Tibial nerve (tissue), 3 donors: Measurements from ENCODE around the gene FARSB.

Experiments used
- POLR2A ChIP-seq, 2 donors: fragments of 450-650 bp; IDR thresholded peaks; one replicate each; pipeline ENCODE4 v1.6.1; 2017; ENCODE audit warnings: antibody characterized with exemption in 2 of 2, mild to moderate bottlenecking in 2 of 2, moderate library complexity in 2 of 2
- TF ChIP-seq, protein P1 (sequence below), 5 experiments: fragments of 200-600 bp in 3 of 5; fragments of 450-650 bp in 2 of 5; sonication (generic) in 3 of 5; IDR thresholded peaks; one replicate each; pipeline ENCODE4 v1.5.1; 2016 to 2019; ENCODE audit warnings: antibody characterized with exemption in 5 of 5, mild to moderate bottlenecking in 3 of 5, moderate library complexity in 2 of 5

DNA sequence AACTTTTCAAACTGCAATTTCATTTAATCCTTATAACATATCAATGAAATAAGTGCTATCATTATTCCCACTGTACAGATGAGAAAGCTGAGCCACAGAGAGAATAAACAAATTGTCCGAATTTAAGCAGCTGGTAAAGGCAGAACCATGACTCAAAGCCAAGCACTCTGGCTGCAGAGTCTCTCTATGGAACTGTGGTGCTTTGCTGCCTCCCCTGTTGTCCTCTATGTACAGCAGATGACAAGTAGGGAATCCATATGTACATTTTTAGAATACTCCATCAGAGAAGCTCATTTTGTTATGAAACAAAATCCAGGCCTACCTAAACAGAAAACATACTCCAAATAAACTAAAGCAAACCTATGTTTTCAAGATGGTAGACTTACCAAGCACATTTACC, 45.1 kb downstream of the FARSB start:
- TF ChIP-seq, protein P1, sequence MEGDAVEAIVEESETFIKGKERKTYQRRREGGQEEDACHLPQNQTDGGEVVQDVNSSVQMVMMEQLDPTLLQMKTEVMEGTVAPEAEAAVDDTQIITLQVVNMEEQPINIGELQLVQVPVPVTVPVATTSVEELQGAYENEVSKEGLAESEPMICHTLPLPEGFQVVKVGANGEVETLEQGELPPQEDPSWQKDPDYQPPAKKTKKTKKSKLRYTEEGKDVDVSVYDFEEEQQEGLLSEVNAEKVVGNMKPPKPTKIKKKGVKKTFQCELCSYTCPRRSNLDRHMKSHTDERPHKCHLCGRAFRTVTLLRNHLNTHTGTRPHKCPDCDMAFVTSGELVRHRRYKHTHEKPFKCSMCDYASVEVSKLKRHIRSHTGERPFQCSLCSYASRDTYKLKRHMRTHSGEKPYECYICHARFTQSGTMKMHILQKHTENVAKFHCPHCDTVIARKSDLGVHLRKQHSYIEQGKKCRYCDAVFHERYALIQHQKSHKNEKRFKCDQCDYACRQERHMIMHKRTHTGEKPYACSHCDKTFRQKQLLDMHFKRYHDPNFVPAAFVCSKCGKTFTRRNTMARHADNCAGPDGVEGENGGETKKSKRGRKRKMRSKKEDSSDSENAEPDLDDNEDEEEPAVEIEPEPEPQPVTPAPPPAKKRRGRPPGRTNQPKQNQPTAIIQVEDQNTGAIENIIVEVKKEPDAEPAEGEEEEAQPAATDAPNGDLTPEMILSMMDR (IDR thresholded peaks at IDR 0.05): no peak
- TF ChIP-seq POLR2A (IDR thresholded peaks at IDR 0.05): no peak
